HepG2 (cell line): ENCODE results near the gene CD151. TPM values are rescaled to one million over a fixed set of nuclear protein-coding genes. Genes with fewer than 3 reads are reported as not detected.
A peak's percentile ranks its signal among the peaks of the same experiment; 100 is the strongest.

ENCODE experiments used
- ATAC-seq: fragments of 200-7000 bp; cut with Tn5 transposase; 3 replicates; pipeline ENCODE4 v1.9.1; 2020; ENCODE audit warnings: mild to moderate bottlenecking, moderate library complexity
- BruUV-seq: library from RNA; stranded (reverse); fragments of 400-500 nt; replicated peaks from 2 replicates; lab custom pipeline; 2021; lab: Mats Ljungman, UMichigan
- CTCF ChIA-PET: fragments of 300-600 bp; formaldehyde crosslinking; extraction: SDS; loops from one replicate; lab custom pipeline; 2021; ENCODE audit warnings: low total read pairs, inconsistent platforms, low intra/inter-chr PET ratio; lab: Yijun Ruan, JAX
- POLR2A ChIA-PET: fragments of 350-600 bp; sonication (Branson Sonifier 250); formaldehyde crosslinking; loops from one replicate; lab custom pipeline; 2020; ENCODE audit warnings: antibody characterized with exemption, inconsistent platforms; lab: Yijun Ruan, JAX
- DNase-seq: peaks from one replicate; pipeline ENCODE4 v3.0.0-alpha.2; 2015; ENCODE audit warnings: low spot score
- FAIRE-seq: peaks from 3 replicates; lab custom pipeline; 2011; peaks lifted over from hg19 to GRCh38; lab: Jason Lieb, UNC
- H2AFZ ChIP-seq: one replicate; pipeline ENCODE4 v1.6.1; 2011; ENCODE audit warnings: low read length, inconsistent platforms
- H3K27ac ChIP-seq: fragments of 300-600 bp; 3 replicates; pipeline ENCODE4 v1.8.0; 2011; ENCODE audit warnings: mixed run types, mild to moderate bottlenecking, mixed read lengths, low read length, inconsistent platforms; ENCODE audit not compliant: insufficient read depth; ENCODE audit errors: extremely low read length
- H3K27me3 ChIP-seq, 2 experiments: fragments of 200-600 bp in 1 of 2; 2 replicates in 1 of 2; 3 replicates in 1 of 2; pipeline versions ENCODE4 v1.6.0 to v1.8.0; 2011; ENCODE audit warnings: low read length in 2 of 2, mild to moderate bottlenecking in 2 of 2, moderate library complexity in 2 of 2, inconsistent platforms in 1 of 2; ENCODE audit not compliant: insufficient read depth in 2 of 2, control insufficient read depth in 1 of 2
- H3K36me3 ChIP-seq, 2 experiments: fragments of 200-600 bp in 1 of 2; replicated peaks in 1 of 2; 2 replicates in 1 of 2; 3 replicates in 1 of 2; pipeline versions ENCODE4 v1.5.1 to v1.8.0; 2011; ENCODE audit warnings: low read length in 2 of 2, inconsistent platforms in 1 of 2; ENCODE audit not compliant: insufficient read depth in 2 of 2, control insufficient read depth in 1 of 2
- H3K4me1 ChIP-seq: 2 replicates; pipeline ENCODE4 v1.5.1; 2012; ENCODE audit warnings: low read length, inconsistent platforms; ENCODE audit not compliant: insufficient read depth
- H3K4me2 ChIP-seq: 2 replicates; pipeline ENCODE4 v1.6.0; 2011; ENCODE audit warnings: low read depth, low read length, inconsistent platforms
- H3K4me3 ChIP-seq, 3 experiments: fragments of 200-600 bp in 1 of 3; sonication (generic), shearing (Covaris generic) in 1 of 3; replicated peaks in 1 of 3; 2 replicates each; pipeline ENCODE4 v1.5.1; 2011 to 2016; ENCODE audit warnings: low read length in 3 of 3, inconsistent platforms in 2 of 3, low read depth in 2 of 3, mild to moderate bottlenecking in 2 of 3, control low read depth in 1 of 3, mixed read lengths in 1 of 3; ENCODE audit not compliant: insufficient read depth in 1 of 3
- H3K79me2 ChIP-seq: one replicate; pipeline ENCODE4 v1.6.1; 2011; ENCODE audit warnings: low read length, inconsistent platforms; ENCODE audit not compliant: insufficient read depth
- H3K9ac ChIP-seq: 2 replicates; pipeline ENCODE4 v1.6.0; 2011; ENCODE audit warnings: mild to moderate bottlenecking, low read depth, low read length, inconsistent platforms; ENCODE audit not compliant: insufficient read depth
- H3K9me3 ChIP-seq: 2 replicates; pipeline ENCODE4 v1.5.1; 2012; ENCODE audit warnings: mild to moderate bottlenecking, low read length
- H4K20me1 ChIP-seq: 2 replicates; pipeline ENCODE4 v1.6.0; 2011; ENCODE audit warnings: inconsistent platforms, mild to moderate bottlenecking, low read length, moderate library complexity; ENCODE audit not compliant: insufficient read depth
- JARID2 ChIP-seq: sonication (generic); formaldehyde crosslinking; IDR thresholded peaks from 2 replicates; pipeline ENCODE4 v1.8.1; 2023; ENCODE audit warnings: missing genetic modification reagents, inconsistent platforms; ENCODE audit not compliant: insufficient replicate concordance
- KDM3A ChIP-seq: IDR thresholded peaks from 2 replicates; pipeline ENCODE4 v1.6.1; 2018; ENCODE audit warnings: low read depth, missing compliant biosample characterization
- LBX2 ChIP-seq: sonication (generic); formaldehyde crosslinking; IDR thresholded peaks from 2 replicates; pipeline ENCODE4 v1.5.0; 2020; ENCODE audit warnings: missing genetic modification reagents, mild to moderate bottlenecking, borderline replicate concordance
- MAZ ChIP-seq, 2 experiments: sonication (generic) in 1 of 2; formaldehyde crosslinking in 1 of 2; IDR thresholded peaks; 2 replicates each; pipeline versions ENCODE4 v1.5.0 to v1.6.1; 2012 to 2020; ENCODE audit warnings: low read depth in 2 of 2, mild to moderate bottlenecking in 2 of 2, borderline replicate concordance in 1 of 2, improper control_type of control experiment in 1 of 2, low read length in 1 of 2, missing genetic modification reagents in 1 of 2, moderate library complexity in 1 of 2
- MXD1 ChIP-seq: sonication (generic); formaldehyde crosslinking; IDR thresholded peaks from 2 replicates; pipeline ENCODE4 v1.4.0; 2020; ENCODE audit warnings: mild to moderate bottlenecking, missing genetic modification reagents
- NRL ChIP-seq: sonication (generic); formaldehyde crosslinking; IDR thresholded peaks from 2 replicates; pipeline ENCODE4 v1.5.0; 2020; ENCODE audit warnings: missing genetic modification reagents, mild to moderate bottlenecking, moderate library complexity, borderline replicate concordance
- TARDBP ChIP-seq: sonication (generic); formaldehyde crosslinking; IDR thresholded peaks from 2 replicates; pipeline ENCODE4 v1.8.0; 2022; ENCODE audit warnings: mild to moderate bottlenecking, missing genetic modification reagents
- ZNF317 ChIP-seq: sonication (generic); formaldehyde crosslinking; IDR thresholded peaks from 2 replicates; pipeline ENCODE4 v1.5.0; 2020; ENCODE audit warnings: mild to moderate bottlenecking, missing genetic modification reagents
- ZNF772 ChIP-seq: sonication (generic); formaldehyde crosslinking; IDR thresholded peaks from 2 replicates; pipeline ENCODE4 v1.5.0; 2020; ENCODE audit warnings: mild to moderate bottlenecking, missing genetic modification reagents
- ZNF788 ChIP-seq: sonication (generic); formaldehyde crosslinking; IDR thresholded peaks from 2 replicates; pipeline ENCODE4 v1.5.0; 2020; ENCODE audit warnings: mild to moderate bottlenecking, missing genetic modification reagents, borderline replicate concordance
- WGBS: methylation state at CpG from one replicate; pipeline ENCODE4 v1.1.6; 2017; ENCODE audit warnings: low lambda C conversion rate; 5-methylcytosine and 5-hydroxymethylcytosine counted together
- in situ Hi-C: cut with HindIII; loops from 2 replicates; pipeline ENCODE4 v1.10.0; 2017; ENCODE audit warnings: low pct_unique_long_range_greater_than_20kb; ENCODE audit not compliant: extremely low pct_ligation_motif_present
- intact Hi-C: fragments of 100-400 bp; cut with micrococcal nuclease; formaldehyde crosslinking; loops from one replicate; pipeline ENCODE4 v1.10.0; 2022; ENCODE audit not compliant: unreplicated experiment
- polyA plus RNA-seq, 8 experiments: library from polyadenylated mRNA; depleted of rRNA in 3 of 8; stranded (reverse) in 7 of 8; unstranded in 1 of 8; fragments of >200 nt; fragmentation: Illumina TruSeq in 4 of 8; extraction: Trizol in 4 of 8; gene quantifications; 2 replicates each; pipeline versions ENCODE4 v1.2.1 to v1.2.3, GENCODE V29; 2011 to 2016; ENCODE audit warnings: low read depth in 4 of 8, missing spikeins in 1 of 8, mixed read lengths in 1 of 8; ENCODE audit not compliant: insufficient read depth in 1 of 8
- total RNA-seq, 5 experiments: library from RNA; depleted of rRNA; stranded (reverse); fragments of >200 nt; fragmentation: Illumina TruSeq; extraction: Trizol; gene quantifications; 2 replicates each; pipeline ENCODE4 v1.2.3, GENCODE V29; 2016; ENCODE audit warnings: low read depth in 1 of 5
- TF ChIP-seq, protein P1 (sequence below): sonication (generic); formaldehyde crosslinking; IDR thresholded peaks from 2 replicates; pipeline ENCODE4 v1.8.1; 2023; ENCODE audit warnings: mild to moderate bottlenecking, moderate library complexity, missing genetic modification reagents
- TF ChIP-seq, protein P2 (sequence below): sonication (generic); formaldehyde crosslinking; IDR thresholded peaks from 2 replicates; pipeline ENCODE4 v1.8.0; 2022; ENCODE audit warnings: mild to moderate bottlenecking, missing genetic modification reagents, borderline replicate concordance
- TF ChIP-seq, protein P3 (sequence below): sonication (generic); formaldehyde crosslinking; IDR thresholded peaks from 2 replicates; pipeline ENCODE4 v1.4.0; 2020; ENCODE audit warnings: missing genetic modification reagents, borderline replicate concordance

CD151 gene
- total and polyA plus RNA-seq, 2 of the 13 experiments (the other 11 are each of a cell fraction or from before 2014, with no cell fraction given), result 125 to 197 TPM

- H3K27ac ChIP-seq, result peak overlapping the region; percentile 19
- ATAC-seq (no peak; the same call in 1 of the 3 replicates), DNase-seq (no peak), FAIRE-seq (no peak)
- peak overlapping the region; percentile 94 for H3K4me2 ChIP-seq
- peaks cover 36% of the 10 kb centered on the region for H3K4me1 ChIP-seq
- 3% methylated on average over 6 of the region's 18 CpGs for WGBS
- peak overlapping the region; percentile 79 for H3K9ac ChIP-seq
- no peaks in the 10 kb centered on the region for H3K9me3 ChIP-seq
- no peaks in the 10 kb centered on the region; a peak in 1 of 5 replicates for H3K27me3 ChIP-seq
- peaks cover 25% of the 10 kb centered on the region for H3K79me2 ChIP-seq
- in situ Hi-C loops (no loop called here), intact Hi-C loops (no loop called here)
- ChIA-PET CTCF (no interaction called here), POLR2A (interaction anchor here (1.5 to 4.6 kb wide), 5 partner anchors 8 to 34 kb away, joined by 6 to 56 read pairs (median 7); partner anchors contain the start of gene PNPLA2)
- H3K36me3 ChIP-seq, result peaks cover 7 to 8% of the 10 kb centered on the region in 2 experiments; a peak in 3 of 5 replicates
- H3K4me3 ChIP-seq, result peak overlapping the region; percentile 60 to 82 (median 80)
- no peak overlapping the region for H2AFZ ChIP-seq
- no TSS peak for BruUV-seq
- no peaks in the 10 kb centered on the region for H4K20me1 ChIP-seq
- TF ChIP-seq, protein P1, sequence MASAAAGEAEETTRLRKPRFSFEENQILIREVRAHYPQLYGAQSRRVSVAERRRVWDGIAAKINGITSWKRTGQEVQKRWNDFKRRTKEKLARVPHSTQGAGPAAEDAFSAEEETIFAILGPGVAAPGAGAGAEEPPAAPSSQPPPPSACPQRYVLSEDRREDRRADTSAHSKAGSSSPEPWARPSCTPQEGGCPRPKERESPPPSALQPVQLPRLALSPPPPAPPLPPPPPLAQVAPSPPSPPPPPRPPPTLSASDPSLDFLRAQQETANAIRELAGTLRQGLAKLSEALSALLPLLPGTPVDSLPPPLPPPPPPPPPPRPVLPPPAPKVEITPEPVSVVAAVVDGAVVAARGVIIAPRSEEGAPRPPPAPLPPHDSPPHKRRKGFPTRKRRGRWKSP (CRISPR knock-in tag), result 0 out of 2 replicates have a peak, but pooled peaks have one; percentile 53
- peak; percentile 45; the same call in 1 of the 2 replicates for TF ChIP-seq NRL
- TF ChIP-seq KDM3A (CRISPR knock-in tag), result peak; percentile 9; the same call in 1 of the 2 replicates
- no peak for TF ChIP-seq MXD1 (CRISPR knock-in tag)
- TF ChIP-seq LBX2 (CRISPR knock-in tag), result 0 out of 2 replicates have a peak, but pooled peaks have one; percentile 9
- 0 out of 2 replicates have a peak, but pooled peaks have one; percentile 34 for TF ChIP-seq ZNF317
- TF ChIP-seq MAZ (IDR thresholded peaks at IDR 0.05; ENCODE audit: borderline replicate concordance, low read depth, low read length), result no peak
- no peak; the same call in 1 of the 2 replicates for TF ChIP-seq MAZ (CRISPR knock-in tag; IDR thresholded peaks at IDR 0.05; ENCODE audit: low read depth)
- TF ChIP-seq ZNF772 (CRISPR knock-in tag), result 0 out of 2 replicates have a peak, but pooled peaks have one; percentile 1
- TF ChIP-seq ZNF788 (CRISPR knock-in tag), result no peak
- TF ChIP-seq, protein P2, sequence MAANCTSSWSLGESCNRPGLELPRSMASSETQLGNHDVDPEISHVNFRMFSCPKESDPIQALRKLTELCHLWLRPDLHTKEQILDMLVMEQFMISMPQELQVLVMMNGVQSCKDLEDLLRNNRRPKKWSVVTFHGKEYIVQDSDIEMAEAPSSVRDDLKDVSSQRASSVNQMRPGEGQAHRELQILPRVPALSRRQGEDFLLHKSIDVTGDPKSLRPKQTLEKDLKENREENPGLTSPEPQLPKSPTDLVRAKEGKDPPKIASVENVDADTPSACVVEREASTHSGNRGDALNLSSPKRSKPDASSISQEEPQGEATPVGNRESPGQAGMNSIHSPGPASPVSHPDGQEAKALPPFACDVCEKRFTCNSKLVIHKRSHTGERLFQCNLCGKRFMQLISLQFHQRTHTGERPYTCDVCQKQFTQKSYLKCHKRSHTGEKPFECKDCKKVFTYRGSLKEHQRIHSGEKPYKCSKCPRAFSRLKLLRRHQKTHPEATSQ (CRISPR knock-in tag), result 0 out of 2 replicates have a peak, but pooled peaks have one; percentile 2
- TF ChIP-seq, protein P3, sequence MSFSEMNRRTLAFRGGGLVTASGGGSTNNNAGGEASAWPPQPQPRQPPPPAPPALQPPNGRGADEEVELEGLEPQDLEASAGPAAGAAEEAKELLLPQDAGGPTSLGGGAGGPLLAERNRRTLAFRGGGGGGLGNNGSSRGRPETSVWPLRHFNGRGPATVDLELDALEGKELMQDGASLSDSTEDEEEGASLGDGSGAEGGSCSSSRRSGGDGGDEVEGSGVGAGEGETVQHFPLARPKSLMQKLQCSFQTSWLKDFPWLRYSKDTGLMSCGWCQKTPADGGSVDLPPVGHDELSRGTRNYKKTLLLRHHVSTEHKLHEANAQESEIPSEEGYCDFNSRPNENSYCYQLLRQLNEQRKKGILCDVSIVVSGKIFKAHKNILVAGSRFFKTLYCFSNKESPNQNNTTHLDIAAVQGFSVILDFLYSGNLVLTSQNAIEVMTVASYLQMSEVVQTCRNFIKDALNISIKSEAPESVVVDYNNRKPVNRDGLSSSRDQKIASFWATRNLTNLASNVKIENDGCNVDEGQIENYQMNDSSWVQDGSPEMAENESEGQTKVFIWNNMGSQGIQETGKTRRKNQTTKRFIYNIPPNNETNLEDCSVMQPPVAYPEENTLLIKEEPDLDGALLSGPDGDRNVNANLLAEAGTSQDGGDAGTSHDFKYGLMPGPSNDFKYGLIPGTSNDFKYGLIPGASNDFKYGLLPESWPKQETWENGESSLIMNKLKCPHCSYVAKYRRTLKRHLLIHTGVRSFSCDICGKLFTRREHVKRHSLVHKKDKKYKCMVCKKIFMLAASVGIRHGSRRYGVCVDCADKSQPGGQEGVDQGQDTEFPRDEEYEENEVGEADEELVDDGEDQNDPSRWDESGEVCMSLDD (CRISPR knock-in tag), result peak; percentile 54; the same call in 1 of the 2 replicates
- TF ChIP-seq JARID2 (CRISPR knock-in tag), result no peak
- TF ChIP-seq TARDBP (CRISPR knock-in tag), result 0 out of 2 replicates have a peak, but pooled peaks have one; percentile 5
Measured at GRCh38 chr11:804599-804964, 28.2 kb upstream of the CD151 start.
